Measurements from ENCODE around the gene SCFD2. TPM values are rescaled to one million over a fixed set of nuclear protein-coding genes. Genes with fewer than 3 reads are reported as not detected.
"Not testable (repeated sequence)": the region's sequence is repeated elsewhere in the genome, so short reads cannot be mapped to it uniquely, and the experiment has no call there.

Gene SCFD2
- 8.2 TPM for polyA plus RNA-seq
- long read RNA-seq, donor 1, result 0 reads
- long read RNA-seq, donor 2, partial matches to known transcripts, result 6 of 6 reads
- long read RNA-seq, donor 2, other reads (novel, unspliced or antisense), result 0 of 6 reads
- long read RNA-seq, donor 3, partial matches to known transcripts, result 11 of 11 reads
- long read RNA-seq, donor 3, other reads (novel, unspliced or antisense), result 0 of 11 reads
- long read RNA-seq, donor 4, result 0 reads
- long read RNA-seq, donor 5, partial matches to known transcripts, result 0 of 1 reads
- long read RNA-seq, donor 5, other reads (novel, unspliced or antisense), result 0 of 1 reads
- long read RNA-seq, donor 6, partial matches to known transcripts, result 63 of 63 reads
- long read RNA-seq, donor 6, other reads (novel, unspliced or antisense), result 0 of 63 reads
- long read RNA-seq, donor 7, result 0 reads
- long read RNA-seq, donor 8, partial matches to known transcripts, result 12 of 12 reads
- long read RNA-seq, donor 8, other reads (novel, unspliced or antisense), result 0 of 12 reads
- long read RNA-seq, donor 9, partial matches to known transcripts, result 7 of 7 reads
- long read RNA-seq, donor 9, other reads (novel, unspliced or antisense), result 0 of 7 reads
- long read RNA-seq, donor 10, result 0 reads
- long read RNA-seq, donor 11, result 0 reads

DNA sequence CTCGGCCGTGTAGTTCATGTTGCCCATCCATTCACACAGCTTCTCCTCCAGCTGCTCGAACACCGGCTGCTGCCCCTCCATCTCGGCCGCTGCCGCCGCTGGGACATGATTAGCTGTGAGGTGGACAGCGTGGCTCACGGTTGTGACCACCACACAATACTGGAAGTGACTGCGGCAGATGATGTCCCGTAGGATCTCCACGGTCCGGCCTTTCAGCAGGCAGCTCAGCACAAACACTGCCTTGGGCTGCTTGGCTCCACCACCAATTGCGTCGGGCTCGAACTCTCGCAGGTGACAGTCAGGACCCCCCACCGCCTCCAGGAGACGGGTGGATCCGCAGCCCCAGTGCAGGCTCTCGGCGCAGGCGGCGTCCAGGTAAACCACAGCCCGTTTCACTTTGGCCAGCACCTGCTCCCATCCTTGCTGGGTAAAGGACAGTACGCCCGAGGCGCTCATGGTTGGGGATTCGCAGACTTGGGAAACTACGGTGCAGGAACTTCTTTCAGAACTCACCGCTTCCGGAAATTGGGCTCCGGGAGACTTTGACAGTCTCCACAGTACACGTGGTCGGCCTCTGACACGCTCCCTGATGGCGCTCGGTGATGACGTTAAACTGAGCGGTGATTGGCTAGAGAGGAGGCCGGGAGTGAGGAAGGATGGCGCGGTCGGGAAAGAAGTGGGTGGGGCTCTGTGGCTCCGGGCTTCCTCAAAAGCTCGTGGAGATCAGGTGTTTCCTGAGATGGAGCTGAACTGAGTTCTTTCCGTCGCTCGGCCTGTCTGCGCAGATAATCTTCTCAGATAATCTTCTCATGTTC, at the start of gene SCFD2:
SCFD2 (minus strand) TSS at position 576 of the 815 bp plus-strand sequence.
- H3K27me3 ChIP-seq (ENCODE audit: control insufficient read depth, insufficient read depth, low read length), result no peaks in the 10 kb centered on the region
- peak; percentile 97 to 98 for DNase-seq
- WGBS (ENCODE audit: insufficient coverage, low lambda C conversion rate), result no CpG with 5 or more reads among the region's 51 CpGs
- H3K9me3 ChIP-seq (ENCODE audit: control insufficient read depth, low read depth, low read length), result no peaks in the 10 kb centered on the region
- H3K4me1 ChIP-seq (ENCODE audit: control insufficient read depth, insufficient read depth, low read length), result no peaks in the 10 kb centered on the region
- peak within 1 kb of the TSS; percentile 46 for H3K27ac ChIP-seq (ENCODE audit: low read length)
- H3K4me3 ChIP-seq (ENCODE audit: low read length), result peak within 1 kb of the TSS; percentile 94
- no peaks in the 10 kb centered on the region for H3K36me3 ChIP-seq (ENCODE audit: control insufficient read depth, insufficient read depth, low read length)

DNA sequence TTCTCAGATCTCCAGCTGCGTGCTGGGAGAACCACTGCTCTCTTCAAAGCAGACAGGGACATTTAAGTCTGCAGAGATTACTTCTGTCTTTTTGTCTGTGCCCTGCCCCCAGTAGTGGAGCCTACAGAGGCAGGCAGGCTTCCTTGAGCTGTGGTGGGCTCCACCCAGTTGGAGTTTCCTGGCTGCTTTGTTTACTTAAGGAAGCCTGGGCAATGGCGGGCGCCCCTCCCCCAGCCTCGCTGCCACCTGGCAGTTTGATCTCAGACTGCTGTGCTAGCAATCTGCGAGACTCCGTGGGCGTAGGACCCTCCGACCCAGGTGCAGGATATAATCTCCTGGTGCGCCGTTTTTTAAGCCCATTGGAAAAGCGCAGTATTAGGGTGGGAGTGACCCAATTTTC, 43.6 kb upstream of the SCFD2 start:
- not testable (repeated sequence) for H3K4me1 ChIP-seq (ENCODE audit: control insufficient read depth, insufficient read depth, low read length); DNase-seq; H3K36me3 ChIP-seq (ENCODE audit: control insufficient read depth, insufficient read depth, low read length); H3K27ac ChIP-seq (ENCODE audit: low read length); H3K4me3 ChIP-seq (ENCODE audit: low read length); H3K9me3 ChIP-seq (ENCODE audit: control insufficient read depth, low read depth, low read length); H3K27me3 ChIP-seq (ENCODE audit: control insufficient read depth, insufficient read depth, low read length)
- WGBS (ENCODE audit: insufficient coverage, low lambda C conversion rate), result no CpG with 5 or more reads among the region's 11 CpGs

DNA sequence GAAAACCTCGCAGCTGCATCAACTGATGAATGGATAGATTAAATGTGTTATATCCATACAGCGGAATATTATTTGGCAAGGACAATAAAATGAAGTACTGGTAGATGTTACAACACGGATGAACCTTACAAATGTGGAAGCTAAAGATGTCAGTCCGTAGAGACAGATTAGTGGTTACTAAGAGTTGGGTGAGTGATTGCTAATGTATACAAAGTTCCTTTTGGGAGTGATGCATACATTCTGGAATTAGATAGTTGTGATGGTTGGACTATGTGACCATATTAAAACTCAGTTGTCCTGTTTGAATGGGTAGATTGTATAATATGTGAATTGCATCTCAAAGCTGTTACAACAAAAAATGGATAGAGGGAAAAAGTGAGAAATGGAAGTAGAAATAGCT, 14.4 kb upstream of the SCFD2 start:
- H3K4me3 ChIP-seq (ENCODE audit: low read length), result no peak overlapping the region
- no peaks in the 10 kb centered on the region for H3K27me3 ChIP-seq (ENCODE audit: control insufficient read depth, insufficient read depth, low read length)

DNA sequence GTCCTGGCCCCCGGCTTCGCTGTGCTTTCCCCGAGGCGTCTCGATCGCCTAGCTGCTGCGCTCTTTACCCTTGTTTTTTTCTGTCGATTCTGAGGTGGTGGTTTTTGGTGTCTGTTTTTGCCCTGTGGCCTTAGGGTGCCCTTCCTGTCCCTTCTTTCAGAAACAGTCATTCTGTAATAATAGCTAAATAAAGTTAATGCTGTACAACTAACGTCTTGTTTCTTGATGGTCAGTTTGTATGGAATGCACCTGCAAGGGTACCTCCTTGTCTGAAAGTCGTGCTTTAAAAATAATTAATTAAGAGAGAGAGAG, 12.3 kb upstream of the SCFD2 start:
- peaks cover 6% of the 10 kb centered on the region for H3K36me3 ChIP-seq (ENCODE audit: control insufficient read depth, insufficient read depth, low read length)
- peaks cover 5% of the 10 kb centered on the region for H3K9me3 ChIP-seq (ENCODE audit: control insufficient read depth, low read depth, low read length)
- 0% methylated on average over 3 of the region's 10 CpGs for WGBS (ENCODE audit: insufficient coverage, low lambda C conversion rate)
- H3K27ac ChIP-seq (ENCODE audit: low read length), result peak overlapping the region; percentile 98
- peak overlapping the region; percentile 100 for H3K4me3 ChIP-seq (ENCODE audit: low read length)
- H3K4me1 ChIP-seq (ENCODE audit: control insufficient read depth, insufficient read depth, low read length), result peaks cover 15% of the 10 kb centered on the region
- DNase-seq, result no peak
- no peaks in the 10 kb centered on the region for H3K27me3 ChIP-seq (ENCODE audit: control insufficient read depth, insufficient read depth, low read length)

More for the DNA sequence above, 14.4 kb upstream of the SCFD2 start:
- no peak overlapping the region for H3K27ac ChIP-seq (ENCODE audit: low read length)
- peaks cover 16% of the 10 kb centered on the region for H3K36me3 ChIP-seq (ENCODE audit: control insufficient read depth, insufficient read depth, low read length)
- H3K4me1 ChIP-seq (ENCODE audit: control insufficient read depth, insufficient read depth, low read length), result peaks cover 15% of the 10 kb centered on the region
- no peak for DNase-seq
- WGBS (ENCODE audit: insufficient coverage, low lambda C conversion rate), result 82% methylated on average over 3 of the region's 4 CpGs
- H3K9me3 ChIP-seq (ENCODE audit: control insufficient read depth, low read depth, low read length), result peaks cover 5% of the 10 kb centered on the region

DNA sequence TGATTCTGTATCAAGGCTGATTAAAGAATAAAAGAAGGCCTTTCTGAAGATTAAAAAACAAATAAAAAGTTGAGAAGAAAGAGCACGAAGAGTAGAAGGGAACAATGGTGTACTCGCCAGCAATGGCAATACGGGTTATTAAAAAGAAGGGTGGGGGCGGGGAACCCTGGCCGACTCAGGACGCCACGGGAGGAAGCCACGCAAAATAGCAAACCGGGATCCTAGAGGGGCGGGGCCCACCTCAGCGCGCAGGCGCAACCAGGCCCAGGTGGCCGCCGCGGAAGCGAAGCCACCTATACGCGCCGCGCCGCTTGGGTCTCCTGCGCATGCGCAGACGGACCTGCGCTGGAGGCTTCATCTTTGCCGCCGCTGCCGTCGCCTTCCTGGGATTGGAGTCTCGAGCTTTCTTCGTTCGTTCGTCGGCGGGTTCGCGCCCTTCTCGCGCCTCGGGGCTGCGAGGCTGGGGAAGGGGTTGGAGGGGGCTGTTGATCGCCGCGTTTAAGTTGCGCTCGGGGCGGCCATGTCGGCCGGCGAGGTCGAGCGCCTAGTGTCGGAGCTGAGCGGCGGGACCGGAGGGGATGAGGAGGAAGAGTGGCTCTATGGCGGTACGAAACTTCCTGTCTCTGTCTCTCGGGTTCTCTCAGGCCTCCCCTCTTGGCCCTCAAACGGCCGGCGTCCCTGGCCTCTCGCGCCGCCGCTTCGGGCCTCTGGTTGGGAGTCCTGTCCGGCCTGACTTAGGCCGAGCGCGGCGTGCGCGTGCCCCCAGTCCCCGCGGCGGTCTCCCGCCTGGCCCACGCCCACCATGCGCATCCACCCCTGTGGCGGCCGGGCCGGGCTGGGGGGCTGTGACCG, 11.7 kb upstream of the SCFD2 start, which contains the start of gene FIP1L1:
FIP1L1 (plus strand) TSS at position 323 of the 852 bp plus-strand sequence; CDS start at position 521, 198 bp downstream.
- peak within 1 kb of the TSS; percentile 100 for H3K4me3 ChIP-seq (ENCODE audit: low read length)
- H3K9me3 ChIP-seq (ENCODE audit: control insufficient read depth, low read depth, low read length), result peaks cover 5% of the 10 kb centered on the region
- H3K27me3 ChIP-seq (ENCODE audit: control insufficient read depth, insufficient read depth, low read length), result no peaks in the 10 kb centered on the region
- DNase-seq, result peak; percentile 95 to 96
- peak within 1 kb of the TSS; percentile 98 for H3K27ac ChIP-seq (ENCODE audit: low read length)
- H3K36me3 ChIP-seq (ENCODE audit: control insufficient read depth, insufficient read depth, low read length), result peaks cover 5% of the 10 kb centered on the region
- H3K4me1 ChIP-seq (ENCODE audit: control insufficient read depth, insufficient read depth, low read length), result peaks cover 15% of the 10 kb centered on the region
- WGBS (ENCODE audit: insufficient coverage, low lambda C conversion rate), result 0% methylated on average over 1 of the region's 85 CpGs

DNA sequence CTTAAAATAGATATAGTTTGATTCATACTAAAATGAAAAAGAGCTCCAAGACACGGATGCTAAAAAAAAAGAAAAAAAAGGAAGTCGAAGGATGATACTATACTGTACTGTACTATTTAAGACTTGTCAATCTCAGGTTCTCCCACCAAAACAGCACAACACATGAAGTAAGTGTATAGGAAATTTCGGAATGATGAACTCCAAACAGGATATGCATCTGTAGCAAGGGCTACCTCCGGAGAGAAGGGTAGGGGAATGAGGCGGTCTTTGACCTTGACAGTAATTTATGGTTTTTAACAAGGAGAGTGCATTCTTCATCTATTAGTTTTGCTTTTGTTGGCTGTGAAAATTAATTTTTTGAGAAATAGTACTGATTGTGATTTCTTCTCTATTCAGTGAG, 11.0 kb upstream of the SCFD2 start:
- no peak for DNase-seq
- Histone ChIP-seq H3K9me3 (ENCODE audit: control insufficient read depth, low read depth, low read length) (peaks cover 5% of the 10 kb centered on the region), H3K4me3 (ENCODE audit: low read length) (peak overlapping the region; percentile 100), H3K27me3 (ENCODE audit: control insufficient read depth, insufficient read depth, low read length) (no peaks in the 10 kb centered on the region), H3K27ac (ENCODE audit: low read length) (peak overlapping the region; percentile 98), H3K36me3 (ENCODE audit: control insufficient read depth, insufficient read depth, low read length) (no peaks in the 10 kb centered on the region), H3K4me1 (ENCODE audit: control insufficient read depth, insufficient read depth, low read length) (peaks cover 15% of the 10 kb centered on the region)
- WGBS (ENCODE audit: insufficient coverage, low lambda C conversion rate), result 67% methylated on average over 1 of the region's 5 CpGs

DNA sequence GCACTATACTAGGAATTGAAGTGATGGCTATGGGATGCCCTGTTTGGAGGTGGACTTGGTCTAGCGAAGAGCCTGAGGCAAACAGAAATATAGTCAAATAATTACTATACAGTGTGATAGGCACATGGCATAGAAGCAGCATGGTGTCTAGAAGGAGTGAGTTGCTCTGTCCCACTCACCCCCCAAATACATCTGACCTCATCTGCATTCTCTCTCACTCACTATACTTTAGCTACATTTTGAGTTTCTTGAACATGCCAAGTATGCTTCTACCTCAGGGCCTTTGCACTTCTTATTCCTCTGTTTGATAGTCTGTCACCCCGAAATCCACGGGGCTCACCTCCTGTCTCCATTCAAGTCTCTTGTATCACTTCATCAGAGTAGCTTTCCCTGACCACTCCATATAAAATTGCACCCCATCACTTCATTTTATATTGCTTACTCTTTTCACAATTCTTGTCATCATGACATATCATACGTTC, 9.0 kb upstream of the SCFD2 start:
- no peak for DNase-seq
- H3K4me3 ChIP-seq (ENCODE audit: low read length), result no peak overlapping the region
- H3K36me3 ChIP-seq (ENCODE audit: control insufficient read depth, insufficient read depth, low read length), result no peaks in the 10 kb centered on the region
- peaks cover 15% of the 10 kb centered on the region for H3K4me1 ChIP-seq (ENCODE audit: control insufficient read depth, insufficient read depth, low read length)
- H3K27ac ChIP-seq (ENCODE audit: low read length), result no peak overlapping the region
- no peaks in the 10 kb centered on the region for H3K27me3 ChIP-seq (ENCODE audit: control insufficient read depth, insufficient read depth, low read length)
- WGBS (ENCODE audit: insufficient coverage, low lambda C conversion rate), result 57% methylated on average over 3 of the region's 4 CpGs
- peaks cover 5% of the 10 kb centered on the region for H3K9me3 ChIP-seq (ENCODE audit: control insufficient read depth, low read depth, low read length)

DNA sequence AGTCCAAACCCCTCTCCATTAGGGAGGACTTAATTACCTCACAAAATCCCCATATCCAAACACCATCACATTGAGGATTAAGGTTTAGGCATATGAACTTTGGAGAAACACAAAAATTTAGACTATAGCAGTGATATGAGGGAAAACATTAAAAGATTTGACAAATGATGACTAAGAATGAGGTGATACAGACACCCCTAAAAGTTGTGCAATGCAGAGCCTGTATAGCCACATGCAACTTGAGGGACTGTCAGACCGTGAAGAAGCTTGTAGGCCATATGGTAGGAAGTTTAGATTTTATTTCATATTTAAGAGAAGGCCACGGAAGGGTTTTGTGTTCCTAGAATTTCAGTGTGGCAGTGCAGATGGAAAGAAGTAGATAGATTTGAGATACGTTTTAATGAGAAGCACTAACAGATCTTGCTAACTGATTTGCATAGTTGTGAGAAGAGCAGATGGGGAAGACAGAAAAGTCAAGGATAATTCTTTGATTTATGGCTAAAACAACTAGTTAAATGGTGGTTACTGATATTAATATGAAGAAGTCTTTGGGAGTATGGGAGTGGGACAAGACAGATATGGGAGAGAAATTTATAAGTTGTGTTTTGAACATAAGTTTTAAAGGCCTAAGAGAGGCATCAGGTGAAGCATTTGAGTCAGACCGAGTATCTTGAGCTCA, 6.1 kb upstream of the SCFD2 start:
- peaks cover 9% of the 10 kb centered on the region for H3K4me1 ChIP-seq (ENCODE audit: control insufficient read depth, insufficient read depth, low read length)
- H3K27me3 ChIP-seq (ENCODE audit: control insufficient read depth, insufficient read depth, low read length), result no peaks in the 10 kb centered on the region
- DNase-seq, result no peak
- H3K27ac ChIP-seq (ENCODE audit: low read length), result no peak overlapping the region
- H3K36me3 ChIP-seq (ENCODE audit: control insufficient read depth, insufficient read depth, low read length), result no peaks in the 10 kb centered on the region
- no peak overlapping the region for H3K4me3 ChIP-seq (ENCODE audit: low read length)
- 69% methylated on average over 2 of the region's 4 CpGs for WGBS (ENCODE audit: insufficient coverage, low lambda C conversion rate)
- H3K9me3 ChIP-seq (ENCODE audit: control insufficient read depth, low read depth, low read length), result no peaks in the 10 kb centered on the region

DNA sequence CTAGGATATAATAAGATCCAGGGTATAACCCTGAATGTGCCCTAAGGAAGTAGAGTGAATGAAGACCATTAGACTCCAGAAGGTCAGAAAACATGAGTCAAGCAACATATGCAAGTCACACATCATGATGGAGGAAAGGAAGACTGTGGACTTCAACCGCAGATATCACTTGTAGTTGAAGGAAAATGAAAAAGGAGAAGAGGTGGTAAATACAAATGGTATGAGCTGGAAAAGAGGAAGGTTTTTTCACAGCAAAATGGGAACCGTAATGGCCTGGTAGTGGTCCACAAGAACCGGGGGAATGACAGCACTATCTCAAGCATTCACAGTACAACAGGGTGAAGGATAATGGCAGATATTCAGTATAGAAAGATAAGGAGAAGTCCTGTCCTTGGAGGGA, 5.2 kb upstream of the SCFD2 start:
- no peak overlapping the region for H3K27ac ChIP-seq (ENCODE audit: low read length)
- DNase-seq, result no peak
- no peak overlapping the region for H3K4me3 ChIP-seq (ENCODE audit: low read length)
- H3K36me3 ChIP-seq (ENCODE audit: control insufficient read depth, insufficient read depth, low read length), result no peaks in the 10 kb centered on the region
- H3K4me1 ChIP-seq (ENCODE audit: control insufficient read depth, insufficient read depth, low read length), result peaks cover 5% of the 10 kb centered on the region
- H3K27me3 ChIP-seq (ENCODE audit: control insufficient read depth, insufficient read depth, low read length), result no peaks in the 10 kb centered on the region
- H3K9me3 ChIP-seq (ENCODE audit: control insufficient read depth, low read depth, low read length), result no peaks in the 10 kb centered on the region
- WGBS (ENCODE audit: insufficient coverage, low lambda C conversion rate), result 93% methylated on average over 3 of the region's 3 CpGs
